ENCODE results near the gene RTN4R.
A peak's percentile ranks its signal among the peaks of the same experiment; 100 is the strongest.
"Not testable (repeated sequence)": the region's sequence is repeated elsewhere in the genome, so short reads cannot be mapped to it uniquely, and the experiment has no call there.

Gene RTN4R

DNA sequence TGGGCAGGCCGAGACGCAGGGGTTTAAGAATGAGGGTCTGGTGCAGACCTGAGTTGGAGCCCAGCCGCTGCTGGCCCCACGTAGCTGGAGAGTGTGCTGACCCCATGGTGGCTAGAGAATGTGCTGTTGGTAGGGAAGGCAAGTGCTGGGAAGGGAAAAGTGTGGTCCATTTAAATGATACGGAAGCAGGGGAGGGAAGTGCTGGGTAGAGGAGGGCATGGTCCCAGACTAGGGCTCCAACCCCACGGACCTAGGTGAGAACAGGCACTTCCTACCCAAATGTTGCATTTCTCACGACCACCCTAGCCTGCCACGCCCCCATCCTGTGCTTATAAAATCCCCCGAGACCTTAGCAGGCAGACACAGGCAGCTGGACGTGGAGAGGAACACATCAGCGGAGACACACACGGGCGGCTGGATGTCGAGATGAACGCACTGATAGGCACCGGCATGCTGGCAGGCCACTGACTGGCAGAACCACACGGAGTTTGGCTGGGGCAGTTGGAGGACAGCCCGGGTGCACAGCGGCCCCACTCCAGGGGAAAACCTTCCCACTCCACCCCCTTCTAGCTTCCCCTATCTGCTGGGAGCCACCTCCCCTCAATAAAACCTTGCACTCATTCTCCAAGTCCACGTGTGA is 18.8 kb upstream of the RTN4R start:
- not testable (repeated sequence) for DNase-seq (ENCODE audit: low spot score)

DNA sequence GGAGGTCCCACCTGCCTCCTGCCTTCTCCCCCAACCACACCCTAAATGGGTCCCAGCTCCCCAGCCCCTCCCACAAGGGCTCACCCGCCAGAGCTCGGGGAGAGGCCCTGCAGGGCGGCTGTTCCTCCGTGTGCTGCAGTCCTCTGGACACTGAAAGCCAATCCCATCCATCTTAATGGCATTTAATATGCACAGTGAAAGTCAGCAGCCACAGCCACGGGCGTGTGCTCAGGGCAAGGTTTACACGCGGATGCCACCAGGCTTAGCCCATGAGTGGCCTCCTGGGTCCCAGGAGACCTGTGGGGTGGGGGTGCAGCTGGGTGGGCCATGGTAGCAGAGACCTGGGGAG is 18.2 kb upstream of the RTN4R start:
- not testable (repeated sequence) for DNase-seq (ENCODE audit: low spot score)

DNA sequence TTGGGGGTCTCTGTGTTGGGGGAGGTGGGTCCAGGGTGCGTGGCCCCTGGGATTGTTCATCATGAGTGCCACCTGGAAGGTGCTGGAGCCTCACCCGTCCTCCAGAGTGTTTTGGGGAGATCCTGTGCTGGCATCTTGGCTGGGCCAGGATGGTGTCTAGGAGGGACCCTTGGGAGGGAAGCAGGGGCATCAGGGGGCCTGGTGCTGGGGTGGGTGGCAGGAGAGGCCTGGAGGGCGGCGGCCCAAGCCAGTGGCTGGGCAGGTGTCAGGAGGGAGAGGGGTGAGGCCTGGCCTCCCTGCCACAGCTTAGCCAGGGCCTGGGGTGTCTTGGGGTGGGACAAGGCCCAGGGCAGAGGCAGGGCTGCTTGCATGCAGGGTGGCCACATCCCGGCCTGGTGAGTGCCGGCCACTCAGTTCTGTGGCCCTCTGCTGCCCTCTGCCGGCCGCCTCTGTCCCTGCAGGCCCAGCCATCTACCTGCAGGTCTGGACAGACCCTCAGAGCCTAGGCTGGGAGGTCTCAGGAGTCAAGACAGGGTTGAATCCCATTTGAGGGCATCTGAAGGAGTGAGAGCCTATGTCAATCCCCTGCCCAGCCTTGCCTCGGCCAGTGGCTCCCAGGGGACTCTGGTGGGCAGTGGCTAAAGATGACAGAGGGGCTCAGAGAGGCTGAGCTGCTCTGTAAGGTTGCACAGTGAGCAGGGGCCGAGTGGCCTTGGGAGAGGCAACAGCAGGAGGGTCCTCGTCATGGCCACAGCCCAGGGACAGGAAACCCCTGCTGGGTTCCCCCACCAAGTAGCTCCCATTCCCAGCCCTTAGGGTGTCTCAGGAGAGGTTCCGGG is 17.6 kb upstream of the RTN4R start:
- DNase-seq (ENCODE audit: low spot score): peak; percentile 32

- no peak for DNase-seq (ENCODE audit: low spot score)
Measured at GRCh38 chr22:20284471-20285086, 16.5 kb upstream of the RTN4R start.

DNA sequence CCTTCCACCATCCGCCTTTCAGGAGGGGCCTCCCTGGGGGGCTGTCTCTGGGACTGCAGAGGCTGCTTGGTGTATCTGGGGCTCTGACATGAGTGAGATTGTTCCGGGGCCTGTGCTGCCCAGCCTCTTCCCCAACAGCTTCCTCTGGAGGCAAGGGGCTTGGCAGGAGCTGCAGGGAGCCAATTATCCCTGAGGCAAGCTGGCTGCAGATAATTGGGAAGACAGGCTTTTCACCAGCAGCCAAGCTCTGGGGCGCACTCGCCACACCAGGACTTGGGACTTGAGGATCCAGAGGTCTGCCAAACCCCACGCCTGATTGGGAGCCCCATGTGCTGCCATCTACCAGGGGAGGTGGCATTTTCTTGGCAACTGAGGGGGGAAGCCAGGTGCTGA is 15.6 kb upstream of the RTN4R start:
- DNase-seq (ENCODE audit: low spot score): no peak

- no peak for DNase-seq (ENCODE audit: low spot score)
Measured at GRCh38 chr22:20282901-20283673, 15.0 kb upstream of the RTN4R start.

- DNase-seq (ENCODE audit: low spot score): no peak
Measured at GRCh38 chr22:20281891-20282290, 13.8 kb upstream of the RTN4R start.

GRCh38 chr22:20281473-20281872 is 13.4 kb upstream of the RTN4R start:
- not testable (repeated sequence) for DNase-seq (ENCODE audit: low spot score)

- DNase-seq (ENCODE audit: low spot score): no peak
Measured at GRCh38 chr22:20280866-20281265, 12.7 kb upstream of the RTN4R start.

GRCh38 chr22:20280163-20280562 is 12.0 kb upstream of the RTN4R start:
- not testable (repeated sequence) for DNase-seq (ENCODE audit: low spot score)

DNA sequence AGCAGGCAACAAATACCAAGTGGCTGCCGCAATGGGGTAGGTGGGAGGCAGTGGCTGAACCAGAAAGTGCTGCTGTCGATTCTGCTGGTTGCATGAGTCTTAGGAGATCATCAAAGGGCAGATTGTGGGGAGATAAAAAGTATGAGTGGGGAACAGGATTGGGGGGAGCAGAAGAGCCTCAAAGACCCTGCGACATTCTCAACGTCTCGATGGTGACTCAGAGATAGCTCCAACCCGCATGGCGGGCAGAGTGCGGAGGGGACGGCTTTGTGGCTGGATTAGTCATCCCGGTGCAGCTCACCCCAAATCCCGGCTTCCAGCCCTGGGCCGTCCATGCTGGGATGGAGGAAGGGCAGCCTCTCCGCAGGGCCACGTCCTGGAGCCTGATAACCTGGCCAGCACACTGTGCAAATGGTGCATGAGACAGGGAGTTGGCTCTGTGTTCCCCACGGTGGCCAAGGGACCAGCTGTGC is 11.6 kb upstream of the RTN4R start:
- no peak for DNase-seq (ENCODE audit: low spot score)

DNA sequence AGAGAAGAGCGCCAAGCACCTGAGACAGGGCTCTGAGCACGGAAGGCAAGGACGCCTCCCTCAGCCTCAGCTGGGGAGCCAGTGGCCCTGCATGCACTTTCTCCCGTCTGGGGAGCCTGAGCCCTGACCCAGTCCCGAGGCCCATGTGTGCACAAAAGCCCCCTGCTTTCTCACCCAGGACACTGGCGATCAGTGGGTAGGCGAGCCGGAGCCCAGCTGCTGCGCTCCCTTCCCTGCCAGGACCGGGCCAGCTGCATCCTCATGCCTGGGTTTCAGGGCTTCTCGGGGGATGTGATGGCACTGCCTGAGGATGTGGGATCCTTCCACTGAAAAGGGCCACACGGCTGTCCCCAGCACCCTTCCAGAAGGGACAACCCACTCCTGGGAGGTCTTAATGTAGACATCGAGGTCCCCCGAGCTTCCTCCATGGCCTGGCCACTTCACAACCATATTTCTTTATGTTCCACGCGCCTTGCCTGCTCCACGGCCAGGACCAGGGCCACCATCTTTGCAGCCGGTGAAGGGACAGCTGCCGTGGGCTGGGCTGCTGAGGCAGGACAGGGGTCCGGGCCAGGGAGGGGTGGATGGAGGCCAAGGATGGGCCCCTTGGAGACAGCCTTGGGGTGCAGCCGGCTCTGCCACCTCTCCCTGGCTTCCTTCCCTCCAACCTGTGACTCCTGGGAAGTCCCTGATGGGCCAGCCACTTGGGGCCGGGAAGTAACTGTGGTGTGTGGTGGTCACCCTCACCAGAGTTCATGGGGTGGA is 10.8 kb upstream of the RTN4R start:
- DNase-seq (ENCODE audit: low spot score): not testable (repeated sequence)

- DNase-seq (ENCODE audit: low spot score): not testable (repeated sequence)
Measured at GRCh38 chr22:20277936-20278635, 10.0 kb upstream of the RTN4R start.

DNA sequence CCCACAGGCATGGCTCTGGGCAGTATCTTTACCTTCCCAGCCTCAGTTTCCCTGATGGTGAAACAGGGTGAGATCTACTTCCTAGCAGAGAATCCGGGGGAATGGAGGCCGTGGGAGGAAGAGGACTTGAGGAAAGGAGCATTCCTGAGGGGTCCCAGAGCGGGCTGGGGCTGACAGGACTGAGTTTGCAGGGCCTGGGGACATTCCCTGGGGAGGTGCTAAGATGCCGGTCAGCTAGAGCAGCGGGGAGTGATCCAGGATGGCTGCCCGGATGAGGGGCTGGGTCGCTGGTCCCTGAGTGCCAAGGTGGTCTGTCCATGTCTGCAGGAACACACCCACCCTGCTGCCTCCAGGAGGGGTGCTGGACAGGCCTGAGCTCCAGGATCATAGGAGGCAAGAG is 8.3 kb upstream of the RTN4R start:
- no peak for DNase-seq (ENCODE audit: low spot score)

GRCh38 chr22:20275836-20276235 is 7.7 kb upstream of the RTN4R start:
- DNase-seq (ENCODE audit: low spot score): no peak

DNA sequence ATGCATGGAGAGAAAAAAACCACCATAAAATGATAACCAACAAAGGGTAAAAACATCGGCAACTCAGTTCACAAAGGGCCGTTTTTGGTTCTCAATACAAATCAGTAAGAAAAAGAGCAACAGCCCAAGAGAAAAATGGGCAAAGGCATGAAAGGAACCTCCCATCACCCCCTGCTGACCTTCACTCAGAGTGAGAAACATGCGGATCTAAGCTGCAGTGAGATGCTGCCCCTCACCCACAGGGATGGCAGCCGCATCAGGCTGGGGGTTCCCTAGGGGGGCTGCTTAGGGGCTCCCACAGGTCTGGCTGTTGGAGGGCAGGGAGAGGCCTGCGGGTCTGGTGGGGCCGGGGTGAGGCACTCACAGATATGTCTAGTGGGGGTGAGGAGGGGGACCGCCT is 7.2 kb upstream of the RTN4R start:
- DNase-seq (ENCODE audit: low spot score): not testable (repeated sequence)

DNA sequence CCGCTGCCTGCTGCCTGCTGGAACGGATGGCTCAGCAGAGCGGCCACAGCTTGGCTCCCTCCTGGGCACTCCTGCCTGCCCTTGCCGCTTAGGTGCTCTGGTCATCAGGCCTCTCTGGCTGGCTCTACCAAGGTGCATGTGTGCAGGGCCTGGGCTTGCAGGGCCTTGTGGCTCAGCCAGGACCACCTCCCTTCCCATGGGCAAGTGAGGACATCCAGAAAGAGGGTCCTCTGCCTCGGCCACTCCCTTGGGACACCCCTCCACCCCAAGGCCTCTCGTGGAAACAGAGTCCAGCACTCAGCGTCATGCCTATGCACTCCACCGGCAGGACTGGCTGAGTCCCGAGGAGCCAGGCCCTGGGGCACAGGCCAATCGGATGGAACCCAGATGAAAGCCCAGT is 6.3 kb upstream of the RTN4R start:
- not testable (repeated sequence) for DNase-seq (ENCODE audit: low spot score)

DNA sequence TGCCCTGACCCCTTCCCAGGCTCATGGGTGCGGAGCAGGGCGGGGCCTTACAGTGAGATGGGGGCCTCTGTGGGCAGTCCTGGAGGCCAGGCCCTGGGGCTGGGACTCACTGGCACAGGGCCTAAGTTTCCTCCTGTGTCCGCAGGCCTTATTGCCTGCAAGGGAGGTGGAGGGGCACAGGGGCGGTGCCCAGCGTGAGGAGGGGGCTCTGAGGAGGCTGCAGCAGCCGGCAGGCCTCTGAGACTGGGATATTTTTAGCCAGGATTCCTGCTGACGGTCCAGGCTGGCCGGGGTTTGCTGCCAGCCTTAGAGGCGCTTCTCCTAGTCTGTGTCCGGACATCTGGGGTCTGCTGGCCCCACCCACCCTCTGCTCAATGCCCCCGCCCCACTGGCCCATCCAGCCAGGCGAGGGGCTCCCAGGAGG is 5.7 kb upstream of the RTN4R start:
- DNase-seq (ENCODE audit: low spot score): no peak

- DNase-seq (ENCODE audit: low spot score): no peak
Measured at GRCh38 chr22:20272700-20273099, 4.6 kb upstream of the RTN4R start.

DNA sequence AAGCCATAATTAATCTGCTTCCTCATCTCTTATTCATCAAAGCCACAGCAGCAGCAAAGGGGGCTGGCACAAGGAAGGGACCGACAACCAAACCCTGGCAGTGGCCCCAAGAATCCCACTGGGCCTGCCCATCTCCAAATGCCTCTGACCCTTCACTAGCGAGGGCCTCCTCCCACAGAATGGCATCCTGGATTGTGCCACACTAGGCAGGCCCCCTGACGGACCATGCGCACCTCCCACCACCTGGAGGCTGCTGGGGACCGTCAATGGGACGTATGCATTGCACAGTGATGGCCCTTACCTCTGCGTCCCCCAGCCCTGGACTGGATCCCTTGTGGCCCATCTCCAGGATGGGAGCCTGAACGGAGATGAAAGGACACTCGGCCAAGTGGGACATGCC is 4.1 kb upstream of the RTN4R start:
- no peak for DNase-seq (ENCODE audit: low spot score)

Measured in COLO829 (cell line).